GM19238 (cell line): ENCODE data around the gene CIB4.

Source experiments
- DNase-seq: peaks from one replicate; pipeline ENCODE4 v3.0.0; 2011; ENCODE audit warnings: low spot score; ENCODE audit not compliant: insufficient read length

CIB4 gene

GRCh38 chr2:26640781-26641564 is at the start of gene CIB4:
Gene CIB4 (minus strand): TSS chr2:26641366. CDS start chr2:26641314, 52 bp downstream.
- DNase-seq: no peak

DNA sequence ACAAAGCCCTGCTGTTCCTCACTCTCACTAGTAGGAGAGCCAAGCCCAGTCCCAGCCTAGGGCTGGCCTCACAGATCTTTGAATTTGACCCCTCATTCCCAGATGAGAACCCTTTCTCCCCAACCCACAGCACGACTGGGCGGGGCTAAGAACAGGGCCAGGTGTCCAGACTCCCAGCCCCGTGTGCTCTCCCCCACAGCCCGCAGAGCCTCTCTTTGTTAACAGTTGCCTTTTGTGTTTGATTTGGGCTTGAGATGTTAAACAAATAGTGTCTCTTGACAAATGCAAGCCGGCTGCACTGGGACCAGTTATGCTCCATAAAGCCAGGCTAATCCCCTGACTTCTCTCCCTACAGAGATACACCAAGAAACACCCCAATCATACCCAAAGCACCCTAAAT is 46.6 kb upstream of the CIB4 start:
- no peak for DNase-seq

GRCh38 chr2:26687328-26687727 is 46.2 kb upstream of the CIB4 start:
- DNase-seq: no peak

GRCh38 chr2:26685989-26686839 is 45.0 kb upstream of the CIB4 start:
- no peak for DNase-seq

DNA sequence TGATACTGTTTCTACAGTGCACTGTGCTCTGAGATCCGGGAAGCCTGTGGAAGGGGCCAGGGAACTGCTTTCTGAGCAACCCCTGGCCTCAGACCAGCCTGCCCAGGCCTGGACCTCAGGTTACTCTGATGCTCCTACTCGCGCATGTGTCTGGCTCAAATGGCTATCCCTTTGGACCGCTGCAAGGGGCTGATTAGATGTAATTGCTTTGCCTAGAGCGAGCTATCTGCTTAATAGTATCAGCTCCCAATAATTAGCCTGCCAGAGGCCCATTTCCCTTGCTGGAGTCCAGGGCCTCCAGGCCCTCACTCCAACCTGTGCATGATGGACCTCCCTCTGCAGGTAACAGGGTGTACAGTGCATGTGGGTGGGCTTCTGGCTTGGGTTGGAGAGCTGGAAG is 44.2 kb upstream of the CIB4 start:
- no peak for DNase-seq

DNA sequence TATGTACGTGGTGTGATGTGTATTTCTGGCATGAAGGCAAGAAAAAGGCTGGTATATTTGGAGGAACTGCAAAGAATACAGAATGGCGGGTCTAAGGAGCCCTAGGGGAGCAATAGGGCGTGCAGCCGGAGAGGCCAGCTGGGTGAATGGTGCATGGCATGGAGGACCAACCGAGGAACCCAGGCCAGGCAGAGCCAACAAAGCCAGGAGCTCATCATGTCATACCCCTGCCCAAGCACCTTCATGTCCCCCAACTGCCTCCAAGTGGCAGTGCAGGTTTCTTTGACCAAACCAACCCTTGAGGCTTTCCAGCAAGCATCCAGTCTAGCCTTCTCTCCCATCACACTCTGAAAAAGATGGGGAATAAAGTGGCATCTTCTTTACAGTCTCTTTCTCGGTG is 42.4 kb upstream of the CIB4 start:
- no peak for DNase-seq

- no peak for DNase-seq
Measured at GRCh38 chr2:26682155-26682554, 41.0 kb upstream of the CIB4 start.

- no peak for DNase-seq
Measured at GRCh38 chr2:26681656-26682055, 40.5 kb upstream of the CIB4 start.

DNA sequence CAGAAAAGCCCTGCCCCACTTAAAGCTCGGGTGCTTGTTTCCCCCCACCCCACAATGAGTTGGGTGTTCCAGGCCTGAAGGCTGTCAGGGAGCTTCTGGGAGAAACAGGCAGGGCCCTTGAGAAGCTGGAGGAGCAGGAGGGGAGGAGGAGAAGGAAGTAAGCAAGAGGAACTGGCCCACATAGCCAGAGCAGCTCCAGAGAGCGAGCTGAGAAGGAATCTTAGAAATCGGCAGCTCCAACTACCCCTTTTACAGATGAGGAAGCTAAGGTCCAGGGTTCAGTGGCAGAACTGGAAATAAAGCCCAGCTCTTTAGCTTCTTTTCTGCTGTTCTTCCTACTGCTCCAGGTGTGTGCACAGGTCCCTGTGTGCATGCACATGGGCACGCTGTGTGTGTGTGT is 38.7 kb upstream of the CIB4 start:
- no peak for DNase-seq

GRCh38 chr2:26678035-26678434 is 36.9 kb upstream of the CIB4 start:
- DNase-seq: no peak

- DNase-seq: no peak
Measured at GRCh38 chr2:26675651-26676255, 34.6 kb upstream of the CIB4 start.

DNA sequence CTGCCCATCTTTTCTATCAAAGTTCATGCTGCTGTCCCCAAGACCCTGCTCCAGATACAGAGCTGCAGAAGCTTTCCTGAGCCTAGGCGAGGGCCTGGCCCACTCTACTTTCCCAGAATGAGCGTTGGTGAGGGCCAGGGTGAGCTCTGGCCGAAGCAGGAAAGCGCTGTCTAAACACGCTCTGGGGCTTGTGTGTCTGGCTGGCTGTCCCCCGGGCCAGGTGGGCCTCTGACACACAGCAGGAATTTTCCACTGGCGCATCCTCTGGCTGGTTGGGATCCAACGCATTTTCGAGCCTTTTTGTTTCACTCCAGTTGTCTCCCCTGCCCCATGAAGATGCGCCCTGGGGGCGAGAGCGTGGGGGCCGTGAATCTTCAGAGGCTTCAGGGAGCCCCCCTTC is 33.6 kb upstream of the CIB4 start:
- no peak for DNase-seq

DNA sequence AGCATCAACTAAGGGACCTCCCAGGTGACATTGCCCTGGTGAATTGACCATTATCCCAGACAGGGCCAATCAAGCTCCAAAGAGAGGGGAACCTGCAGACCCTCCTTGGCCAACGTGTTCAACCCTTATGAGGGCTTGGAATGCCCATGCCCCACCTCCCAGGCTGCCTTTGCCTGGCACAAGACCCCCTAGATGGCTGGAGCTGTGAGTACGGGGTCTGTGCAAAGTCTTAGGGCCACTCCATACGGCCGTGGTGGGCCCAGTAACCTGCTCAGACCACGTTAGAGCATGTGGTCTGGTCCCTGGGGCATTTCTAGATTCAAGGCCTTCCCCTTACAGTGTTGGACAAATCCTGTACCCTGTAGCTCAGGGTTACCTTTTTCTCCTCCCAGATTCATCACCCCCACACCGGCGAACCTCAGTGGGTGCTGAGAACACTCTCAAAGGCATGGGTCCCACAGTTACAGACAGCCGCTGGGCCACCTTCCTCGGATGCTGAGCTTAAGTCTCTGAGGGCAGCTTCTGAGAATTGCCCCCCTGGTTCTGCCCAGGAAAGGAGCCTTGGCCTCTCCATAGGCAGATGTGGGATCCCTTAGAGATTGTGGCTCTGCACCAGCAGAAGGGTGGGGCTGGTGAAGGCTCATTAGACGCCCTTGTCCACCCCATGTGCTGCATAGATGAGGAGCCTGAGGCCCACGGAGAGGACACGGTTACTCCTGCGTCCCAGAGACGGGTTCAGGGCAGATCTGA is 33.0 kb upstream of the CIB4 start:
- DNase-seq: no peak

DNA sequence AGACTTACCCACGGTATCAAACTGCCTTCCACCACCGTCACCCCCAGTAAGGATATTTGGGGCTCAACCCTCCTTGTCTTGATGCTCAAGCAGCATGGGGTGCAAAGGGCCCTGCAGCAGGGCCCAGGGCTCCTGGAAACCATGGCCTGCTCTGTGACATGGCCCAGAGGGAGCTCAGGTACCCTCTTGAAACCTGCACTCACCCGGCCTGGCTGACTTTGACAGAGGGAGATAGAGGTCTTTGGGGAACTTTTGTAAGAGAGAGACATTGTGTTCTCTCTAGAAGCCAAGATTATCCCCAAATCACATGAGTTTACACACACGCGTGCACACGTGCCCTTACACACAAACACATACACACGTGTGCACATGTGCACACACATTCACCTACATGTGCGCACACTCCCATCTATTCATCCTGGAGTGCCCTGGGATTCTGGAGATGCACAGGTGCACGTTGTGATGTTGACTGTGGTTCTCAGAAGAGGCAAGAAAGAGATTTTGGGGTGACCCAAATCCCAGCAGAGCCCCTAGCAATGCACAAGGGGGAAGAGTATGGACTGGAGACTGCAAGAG is 31.7 kb upstream of the CIB4 start:
- DNase-seq: no peak

DNA sequence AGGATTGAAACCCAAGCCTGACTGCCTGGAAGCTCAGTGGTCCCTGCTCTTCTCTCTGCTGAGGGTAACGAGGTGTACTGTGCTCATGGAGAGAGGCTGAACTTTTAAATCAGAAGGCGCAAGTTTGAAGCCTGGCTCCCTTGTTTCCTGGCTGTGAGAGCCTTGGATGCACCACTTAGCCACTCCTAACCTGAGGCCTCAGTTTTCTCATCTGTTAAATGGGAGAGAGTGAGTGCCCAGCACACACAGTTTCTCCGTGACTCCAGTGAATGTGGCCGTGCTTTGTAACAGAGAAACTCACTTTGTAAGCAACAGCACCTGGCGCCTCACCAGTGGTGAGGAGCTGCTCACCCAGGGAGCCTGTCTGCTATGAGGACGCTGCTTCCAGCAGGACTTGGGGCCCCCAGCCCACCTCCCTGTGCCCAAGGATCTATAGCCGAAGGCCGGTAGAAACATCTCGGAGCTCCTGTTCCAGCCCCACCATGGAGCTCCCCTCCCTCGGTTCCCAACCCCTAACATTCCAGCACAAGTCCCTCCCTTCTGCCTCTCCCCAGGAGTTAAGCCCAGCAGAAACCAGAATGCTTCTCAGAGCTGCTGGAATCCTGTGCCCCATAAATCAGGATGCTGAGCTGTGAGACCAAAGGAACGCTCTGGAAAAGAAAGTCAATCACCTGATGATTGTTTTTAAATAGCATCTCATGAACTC is 31.1 kb upstream of the CIB4 start:
- DNase-seq: no peak

DNA sequence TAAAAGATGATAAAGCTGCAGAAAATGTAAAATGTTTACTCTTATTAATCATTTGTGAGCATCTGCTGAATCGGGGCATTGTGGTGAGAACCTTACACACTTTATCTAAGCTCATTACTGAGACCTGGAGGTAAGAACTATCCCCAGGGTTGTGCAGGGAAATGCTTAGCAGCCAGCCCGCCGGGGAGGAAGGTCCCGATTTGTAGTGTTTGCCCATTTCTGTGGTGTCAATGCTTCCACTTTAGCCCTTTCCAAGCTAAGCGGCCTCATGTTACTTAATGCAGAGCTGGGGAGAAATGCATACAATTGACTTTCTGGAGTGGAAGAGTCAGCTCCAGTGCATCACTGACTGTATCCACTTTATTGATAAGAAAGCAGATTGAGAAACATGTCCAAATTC is 30.5 kb upstream of the CIB4 start:
- DNase-seq: no peak

GRCh38 chr2:26670931-26671460 is 29.8 kb upstream of the CIB4 start:
- no peak for DNase-seq

- no peak for DNase-seq
Measured at GRCh38 chr2:26670171-26670570, 29.0 kb upstream of the CIB4 start.

- no peak for DNase-seq
Measured at GRCh38 chr2:26668856-26669750, 27.9 kb upstream of the CIB4 start.
